ENCODE data around the gene NRG2. TPM values are rescaled to one million over a fixed set of nuclear protein-coding genes. Genes with fewer than 3 reads are reported as not detected.
A peak's percentile ranks its signal among the peaks of the same experiment; 100 is the strongest.

The NRG2 gene
- polyA plus RNA-seq, 1 experiment = not detected

DNA sequence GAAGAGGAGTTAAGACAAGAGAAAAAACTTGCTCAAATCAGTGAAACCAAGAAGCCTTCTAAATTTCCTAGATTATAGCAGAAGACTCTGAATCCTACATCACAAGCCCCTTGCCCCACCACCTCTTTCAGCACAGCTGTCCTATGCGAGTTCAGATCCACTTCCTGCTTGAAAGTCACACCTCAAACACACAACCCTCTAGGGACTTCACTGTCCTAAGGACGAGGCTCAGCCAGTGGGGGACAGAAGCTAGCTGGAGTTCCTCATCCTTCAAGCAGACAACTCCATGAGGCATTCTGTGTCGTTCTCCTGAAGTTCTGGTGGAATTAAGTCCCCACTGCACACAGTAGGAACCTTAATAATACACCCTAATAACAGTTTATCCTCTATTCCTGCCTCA lies 44.3 kb downstream of the NRG2 start:
- POLR2A ChIA-PET = no interaction called here
- CTCF ChIA-PET = interaction anchor here (0.6 kb wide), 1 partner anchor 37 kb away, joined by 3 read pairs; no protein-coding TSS in a partner anchor
- no peak for DNase-seq (ENCODE audit: low read depth)
- TF ChIP-seq, protein P1, sequence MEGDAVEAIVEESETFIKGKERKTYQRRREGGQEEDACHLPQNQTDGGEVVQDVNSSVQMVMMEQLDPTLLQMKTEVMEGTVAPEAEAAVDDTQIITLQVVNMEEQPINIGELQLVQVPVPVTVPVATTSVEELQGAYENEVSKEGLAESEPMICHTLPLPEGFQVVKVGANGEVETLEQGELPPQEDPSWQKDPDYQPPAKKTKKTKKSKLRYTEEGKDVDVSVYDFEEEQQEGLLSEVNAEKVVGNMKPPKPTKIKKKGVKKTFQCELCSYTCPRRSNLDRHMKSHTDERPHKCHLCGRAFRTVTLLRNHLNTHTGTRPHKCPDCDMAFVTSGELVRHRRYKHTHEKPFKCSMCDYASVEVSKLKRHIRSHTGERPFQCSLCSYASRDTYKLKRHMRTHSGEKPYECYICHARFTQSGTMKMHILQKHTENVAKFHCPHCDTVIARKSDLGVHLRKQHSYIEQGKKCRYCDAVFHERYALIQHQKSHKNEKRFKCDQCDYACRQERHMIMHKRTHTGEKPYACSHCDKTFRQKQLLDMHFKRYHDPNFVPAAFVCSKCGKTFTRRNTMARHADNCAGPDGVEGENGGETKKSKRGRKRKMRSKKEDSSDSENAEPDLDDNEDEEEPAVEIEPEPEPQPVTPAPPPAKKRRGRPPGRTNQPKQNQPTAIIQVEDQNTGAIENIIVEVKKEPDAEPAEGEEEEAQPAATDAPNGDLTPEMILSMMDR (IDR thresholded peaks at IDR 0.05; ENCODE audit: insufficient read depth, low read depth, low read length) = no peak
- Histone ChIP-seq H3K36me3 (ENCODE audit: control insufficient read depth, insufficient read depth, low read length) (no peaks in the 10 kb centered on the region), H3K27me3 (ENCODE audit: control insufficient read depth, insufficient read depth, low read length) (peaks cover 14% of the 10 kb centered on the region), H3K4me3 (ENCODE audit: low read depth, low read length) (no peak overlapping the region)

DNA sequence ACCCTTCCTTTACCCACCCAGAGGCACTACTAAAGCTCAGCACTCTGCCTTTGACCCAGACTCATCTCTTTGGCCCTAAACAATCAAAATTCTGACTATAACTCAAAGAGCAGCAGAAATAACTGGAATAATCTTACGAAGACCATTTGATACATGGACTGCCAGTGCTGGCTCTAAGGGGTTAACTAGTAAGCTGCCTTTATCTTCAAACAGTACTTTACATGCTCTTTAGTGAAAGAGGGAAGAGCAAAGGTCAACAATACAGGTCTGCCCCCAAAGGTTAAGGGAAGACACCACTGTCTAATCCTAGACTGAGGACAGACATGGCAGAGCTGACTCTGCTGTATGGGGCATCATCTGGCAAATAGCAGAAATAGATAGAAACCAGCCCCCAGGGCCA lies 45.8 kb downstream of the NRG2 start:
- TF ChIP-seq, protein P1 (IDR thresholded peaks at IDR 0.05; ENCODE audit: insufficient read depth, low read depth, low read length) = no peak
- Histone ChIP-seq H3K36me3 (ENCODE audit: control insufficient read depth, insufficient read depth, low read length) (no peaks in the 10 kb centered on the region), H3K27me3 (ENCODE audit: control insufficient read depth, insufficient read depth, low read length) (peaks cover 14% of the 10 kb centered on the region), H3K4me3 (ENCODE audit: low read depth, low read length) (no peak overlapping the region)
- ChIA-PET CTCF (interaction anchor here (1.0 kb wide), 1 partner anchor 10 kb away, joined by 4 read pairs; no protein-coding TSS in a partner anchor), POLR2A (no interaction called here)
- no peak for DNase-seq (ENCODE audit: low read depth)

DNA sequence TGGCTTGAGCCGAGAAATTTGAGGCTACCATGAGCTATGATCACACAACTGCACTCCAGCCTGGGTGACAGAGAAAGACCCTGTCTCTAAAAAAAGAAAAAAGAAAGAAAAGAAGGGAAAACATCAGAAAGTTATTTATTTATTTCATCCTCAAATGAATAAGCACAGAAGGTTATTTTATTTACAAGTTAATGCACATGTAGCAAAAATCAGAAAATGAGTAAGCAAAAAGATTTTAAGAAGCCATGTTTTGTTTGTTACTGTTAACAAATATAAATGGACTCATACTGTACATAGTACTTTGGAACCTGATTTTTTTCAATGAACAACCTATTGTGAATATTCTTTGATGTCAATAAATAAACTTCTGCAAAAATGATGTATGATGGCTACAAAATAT lies 47.2 kb downstream of the NRG2 start:
- TF ChIP-seq, protein P1 (IDR thresholded peaks at IDR 0.05; ENCODE audit: insufficient read depth, low read depth, low read length) = no peak
- no peak for DNase-seq (ENCODE audit: low read depth)
- CTCF ChIA-PET = no interaction called here
- Histone ChIP-seq H3K36me3 (ENCODE audit: control insufficient read depth, insufficient read depth, low read length) (no peaks in the 10 kb centered on the region), H3K27me3 (ENCODE audit: control insufficient read depth, insufficient read depth, low read length) (peaks cover 16% of the 10 kb centered on the region), H3K4me3 (ENCODE audit: low read depth, low read length) (no peak overlapping the region)
- POLR2A ChIA-PET = no interaction called here

DNA sequence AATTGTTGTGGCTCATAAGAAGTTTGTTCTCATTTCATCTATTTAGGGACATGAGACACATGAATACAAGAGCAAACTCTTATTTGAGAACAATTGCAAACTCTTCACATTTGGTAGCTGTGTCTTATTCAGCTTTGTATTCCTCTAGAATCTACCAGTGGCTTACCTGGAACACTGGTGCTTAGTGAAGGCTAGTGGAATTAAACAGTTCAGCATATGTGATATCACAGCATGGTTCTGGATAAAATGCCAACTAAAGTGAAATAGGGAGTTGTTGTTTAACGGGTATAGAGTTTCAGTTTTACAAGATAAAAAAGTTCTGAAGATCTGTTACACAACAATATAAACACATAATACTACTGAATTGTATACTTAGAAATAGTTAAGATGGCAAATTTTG lies 48.9 kb downstream of the NRG2 start:
- no peaks in the 10 kb centered on the region for H3K36me3 ChIP-seq (ENCODE audit: control insufficient read depth, insufficient read depth, low read length)
- ChIA-PET POLR2A (no interaction called here), CTCF (no interaction called here)
- DNase-seq (ENCODE audit: low read depth) = no peak
- TF ChIP-seq, protein P1 (IDR thresholded peaks at IDR 0.05; ENCODE audit: insufficient read depth, low read depth, low read length) = no peak
- H3K4me3 ChIP-seq (ENCODE audit: low read depth, low read length) = no peak overlapping the region
- peaks cover 12% of the 10 kb centered on the region for H3K27me3 ChIP-seq (ENCODE audit: control insufficient read depth, insufficient read depth, low read length)

DNA sequence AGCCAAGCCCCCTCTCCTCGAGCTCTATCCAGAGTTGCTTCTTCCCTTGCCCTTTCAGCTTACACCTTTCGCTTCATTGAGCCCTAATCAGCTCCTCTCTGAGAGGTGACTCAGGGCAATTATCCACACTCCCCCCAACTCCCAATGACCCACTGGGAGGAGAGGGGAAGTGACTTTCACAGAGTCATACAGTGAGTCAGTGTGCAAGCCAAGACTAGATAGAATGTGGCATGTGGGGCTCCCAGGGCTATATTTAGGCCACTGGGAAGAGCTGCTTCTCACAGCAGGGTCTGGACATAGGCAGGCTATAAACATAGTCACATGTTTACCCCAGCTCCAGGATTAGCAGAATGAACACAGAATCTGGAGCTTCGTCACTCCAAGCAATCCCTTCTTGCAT lies 57.4 kb downstream of the NRG2 start:
- H3K4me3 ChIP-seq (ENCODE audit: low read depth, low read length) = no peak overlapping the region
- POLR2A ChIA-PET = no interaction called here
- CTCF ChIA-PET = interaction anchor here (10.3 kb wide), 1 partner anchor 16 kb away, joined by 94 read pairs; no protein-coding TSS in a partner anchor

More for the DNA sequence above, 57.4 kb downstream of the NRG2 start:
- DNase-seq (ENCODE audit: low read depth) = peak; percentile 44
- H3K27me3 ChIP-seq (ENCODE audit: control insufficient read depth, insufficient read depth, low read length) = peaks cover 5% of the 10 kb centered on the region; the same call in 1 of the 2 replicates
- TF ChIP-seq, protein P1 (IDR thresholded peaks at IDR 0.05; ENCODE audit: insufficient read depth, low read depth, low read length) = no peak
- no peaks in the 10 kb centered on the region for H3K36me3 ChIP-seq (ENCODE audit: control insufficient read depth, insufficient read depth, low read length)

Data from BJ (cell line).